GM23248 (cell line): ENCODE results near the gene POR.

Source experiments
- EZH2 ChIP-seq: fragments of 200-600 bp; sonication (generic); IDR thresholded peaks from 2 replicates; pipeline ENCODE4 v1.6.1; 2018; ENCODE audit warnings: antibody characterized with exemption, mild to moderate bottlenecking; ENCODE audit not compliant: insufficient read depth, poor library complexity, severe bottlenecking
- EZH2phosphoT487 ChIP-seq: fragments of 200-600 bp; sonication (generic); IDR thresholded peaks from 2 replicates; pipeline ENCODE4 v1.6.1; 2018; ENCODE audit warnings: antibody characterized with exemption, moderate library complexity, mild to moderate bottlenecking, low read depth; ENCODE audit not compliant: insufficient read depth

DNA sequence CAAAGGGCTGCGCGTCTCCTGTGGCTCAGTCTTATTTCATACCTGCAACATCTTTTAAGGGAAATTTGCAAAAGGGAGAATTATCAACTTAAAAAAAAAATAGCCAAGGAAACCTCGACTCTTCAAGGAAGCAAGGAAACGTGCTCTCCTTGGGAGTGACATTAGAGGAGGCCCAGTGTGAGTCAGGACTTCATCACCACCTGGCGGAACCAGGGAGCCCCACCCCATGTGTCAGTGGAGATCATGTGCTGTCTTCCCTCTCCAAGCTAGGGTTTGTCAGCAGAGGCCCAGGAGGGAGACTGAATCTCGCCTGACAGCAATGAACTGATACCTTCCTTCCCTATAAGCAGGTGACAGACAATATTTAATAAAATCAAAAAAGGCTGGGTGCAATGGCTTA lies 28.9 kb downstream of the POR start:
- TF ChIP-seq EZH2 (no peak), EZH2phosphoT487 (no peak)
